HG02610 (cell line): ENCODE data around the gene SPECC1L.

Experiments
- ATAC-seq: cut with Tn5 transposase; IDR thresholded peaks from one replicate; pipeline ENCODE4 v1.9.1; 2021; ENCODE audit warnings: mild to moderate bottlenecking, moderate library complexity; ENCODE audit not compliant: unreplicated experiment

SPECC1L gene

DNA sequence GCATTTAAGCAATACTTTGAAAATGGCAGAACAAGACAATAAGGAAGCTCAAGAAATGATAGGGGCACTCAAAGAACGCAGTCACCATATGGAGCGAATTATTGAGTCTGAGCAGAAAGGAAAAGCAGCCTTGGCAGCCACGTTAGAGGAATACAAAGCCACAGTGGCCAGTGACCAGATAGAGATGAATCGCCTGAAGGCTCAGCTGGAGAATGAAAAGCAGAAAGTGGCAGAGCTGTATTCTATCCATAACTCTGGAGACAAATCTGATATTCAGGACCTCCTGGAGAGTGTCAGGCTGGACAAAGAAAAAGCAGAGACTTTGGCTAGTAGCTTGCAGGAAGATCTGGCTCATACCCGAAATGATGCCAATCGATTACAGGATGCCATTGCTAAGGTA lies 51.9 kb downstream of the SPECC1L start:
- no peak for ATAC-seq

DNA sequence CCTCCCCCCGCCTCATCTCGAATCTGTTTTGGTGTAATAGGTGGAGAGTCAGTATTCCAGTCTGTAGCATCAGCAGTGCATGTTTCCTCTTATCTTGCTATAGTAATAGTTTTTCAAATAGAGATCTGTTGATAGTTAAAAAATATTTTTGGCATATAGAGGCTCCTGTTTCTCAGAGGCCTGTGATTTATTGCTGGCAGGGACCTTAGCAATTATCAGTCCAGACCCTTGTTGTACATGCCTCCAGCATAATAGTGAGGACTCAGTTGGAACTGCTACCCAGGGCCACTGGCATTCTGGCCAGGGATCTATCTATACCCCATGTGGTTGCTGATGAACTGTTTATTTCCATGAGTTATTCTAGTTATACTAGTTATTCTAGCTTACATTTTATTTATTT lies 52.6 kb downstream of the SPECC1L start:
- ATAC-seq: no peak

DNA sequence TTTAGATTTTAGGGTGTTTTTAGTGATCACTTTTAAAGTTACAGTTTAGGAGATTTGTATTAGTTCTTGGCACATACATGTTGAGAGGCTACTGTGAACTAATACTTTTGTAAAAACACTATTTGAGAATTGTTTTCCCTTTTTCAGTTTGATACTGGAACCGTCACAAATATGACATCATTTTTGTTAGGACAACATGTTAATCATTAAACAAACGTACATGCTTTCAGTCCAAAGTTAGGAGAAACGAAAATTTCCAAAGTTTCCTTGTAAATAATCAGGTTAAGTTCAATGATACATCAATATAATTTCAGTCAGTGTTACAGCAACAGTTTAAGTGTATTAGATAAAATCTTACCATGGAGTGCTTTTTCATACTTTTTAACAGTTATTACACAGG lies 53.1 kb downstream of the SPECC1L start:
- ATAC-seq: no peak

DNA sequence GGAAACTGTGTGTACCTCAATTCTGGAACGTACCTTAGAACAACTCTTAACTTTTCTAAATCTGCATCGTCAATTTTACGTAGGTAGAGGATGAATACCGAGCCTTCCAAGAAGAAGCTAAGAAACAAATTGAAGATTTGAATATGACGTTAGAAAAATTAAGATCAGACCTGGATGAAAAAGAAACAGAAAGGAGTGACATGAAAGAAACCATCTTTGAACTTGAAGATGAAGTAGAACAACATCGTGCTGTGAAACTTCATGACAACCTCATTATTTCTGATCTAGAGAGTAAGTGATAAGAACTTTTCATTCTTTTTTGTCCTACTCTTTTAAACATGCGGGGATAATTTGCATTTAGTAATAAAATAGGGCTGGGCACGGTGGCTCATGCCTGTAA lies 53.5 kb downstream of the SPECC1L start:
- no peak for ATAC-seq

DNA sequence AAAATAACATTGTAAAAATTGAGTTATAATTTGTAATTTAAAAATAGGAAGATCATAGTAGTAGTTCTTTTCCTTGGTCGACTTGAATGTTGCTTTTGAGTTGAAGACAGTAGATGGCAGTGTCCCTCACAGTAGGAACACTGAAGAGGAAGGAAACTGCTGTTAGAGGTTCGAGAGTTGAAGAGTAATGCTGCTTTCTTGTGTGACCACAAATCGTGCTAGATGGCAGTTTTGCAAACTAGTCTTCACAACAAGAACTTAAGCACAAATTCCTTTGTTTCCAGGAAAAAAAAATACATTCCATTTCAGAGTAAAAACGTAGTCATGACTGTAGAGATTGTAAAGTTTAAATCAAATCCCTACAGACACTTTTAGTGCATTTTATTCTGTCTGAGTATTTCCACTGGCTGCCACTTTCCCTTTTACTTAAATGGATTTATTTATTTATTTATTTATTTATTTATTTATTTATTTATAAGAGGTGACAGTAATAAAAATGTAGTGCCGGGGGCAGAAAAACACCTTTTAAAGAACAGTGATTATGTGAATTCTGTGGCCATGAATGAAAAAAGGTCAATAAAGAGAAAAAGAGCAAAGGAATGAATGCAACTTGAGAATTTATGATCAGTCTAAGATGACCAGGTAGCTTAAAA lies 54.6 kb downstream of the SPECC1L start:
- ATAC-seq: no peak

DNA sequence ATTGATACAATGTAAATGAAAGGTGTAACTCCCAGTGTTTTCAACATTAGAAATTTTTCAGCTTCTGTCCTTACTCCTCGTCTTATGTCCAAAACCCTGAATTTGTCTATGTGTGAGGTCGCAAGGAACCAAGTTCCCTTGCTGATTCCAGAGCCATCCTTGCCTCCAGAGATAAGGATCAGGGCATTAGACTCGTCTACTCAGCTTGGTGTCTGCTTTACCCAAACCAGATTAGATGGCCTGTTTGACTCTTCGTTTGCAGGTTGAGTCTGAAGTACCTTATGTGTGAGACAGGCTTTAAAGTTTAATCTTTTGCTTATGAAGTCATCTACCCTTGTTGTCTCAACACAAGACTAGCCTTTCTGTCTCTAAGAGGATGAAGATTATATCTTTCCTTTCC lies 55.6 kb downstream of the SPECC1L start:
- ATAC-seq: no peak

DNA sequence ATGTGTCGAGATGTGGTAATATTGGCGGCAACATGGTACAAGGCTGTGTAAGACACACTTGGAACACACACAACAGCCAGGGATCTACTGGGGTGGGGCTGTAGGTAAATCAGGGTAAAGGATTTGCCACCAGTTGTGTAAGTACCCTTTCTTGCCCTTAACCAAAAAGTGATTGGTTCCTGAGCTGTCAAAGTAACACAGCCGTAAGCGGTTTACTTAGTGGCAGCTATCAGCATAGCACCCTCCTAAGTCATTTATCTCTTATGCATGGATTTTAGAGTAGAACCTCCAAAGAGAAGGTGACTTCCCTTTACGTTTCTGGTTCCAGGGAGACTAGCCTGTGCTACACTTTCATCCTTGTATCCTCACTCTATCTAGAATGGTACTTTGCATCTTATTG lies 57.2 kb downstream of the SPECC1L start:
- ATAC-seq: no peak

DNA sequence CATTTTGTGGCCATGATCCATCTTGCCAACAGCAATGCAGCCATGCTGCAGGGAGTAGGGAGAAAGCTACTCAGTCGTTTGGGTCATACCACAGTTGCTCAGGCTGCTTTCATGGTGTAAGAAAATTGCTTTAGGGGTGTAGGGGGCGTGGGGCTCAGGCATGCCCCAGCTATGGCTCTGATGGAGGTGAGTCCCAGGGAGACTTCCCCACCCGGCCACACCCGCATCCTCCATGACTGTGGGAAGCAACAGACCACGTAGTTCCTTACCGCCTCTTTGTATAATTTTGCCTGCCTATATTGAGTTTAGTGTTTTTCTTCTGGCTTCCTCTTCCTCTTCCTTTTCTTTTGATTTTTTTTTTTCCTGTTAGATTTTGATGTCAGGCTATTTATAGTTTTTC lies 58.8 kb downstream of the SPECC1L start:
- no peak for ATAC-seq

DNA sequence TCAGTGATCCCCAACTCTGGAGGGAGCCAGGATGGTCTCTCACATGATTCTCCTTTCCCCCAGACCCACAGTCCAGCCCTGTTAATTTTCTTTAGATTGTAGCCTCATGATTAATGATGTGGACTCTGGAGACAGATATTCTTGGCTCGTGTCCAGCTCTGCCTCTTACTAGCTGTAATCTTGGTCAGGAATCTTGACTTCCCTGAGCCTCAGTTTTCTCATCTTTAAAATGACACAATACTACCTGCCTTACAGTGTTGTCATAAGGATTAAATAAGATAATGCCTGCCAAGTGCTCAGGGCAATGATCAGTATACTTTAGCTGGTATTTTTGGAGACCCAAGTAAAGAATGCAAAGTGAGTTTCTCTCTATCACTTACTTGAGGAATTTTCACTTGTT lies 60.0 kb downstream of the SPECC1L start:
- no peak for ATAC-seq

DNA sequence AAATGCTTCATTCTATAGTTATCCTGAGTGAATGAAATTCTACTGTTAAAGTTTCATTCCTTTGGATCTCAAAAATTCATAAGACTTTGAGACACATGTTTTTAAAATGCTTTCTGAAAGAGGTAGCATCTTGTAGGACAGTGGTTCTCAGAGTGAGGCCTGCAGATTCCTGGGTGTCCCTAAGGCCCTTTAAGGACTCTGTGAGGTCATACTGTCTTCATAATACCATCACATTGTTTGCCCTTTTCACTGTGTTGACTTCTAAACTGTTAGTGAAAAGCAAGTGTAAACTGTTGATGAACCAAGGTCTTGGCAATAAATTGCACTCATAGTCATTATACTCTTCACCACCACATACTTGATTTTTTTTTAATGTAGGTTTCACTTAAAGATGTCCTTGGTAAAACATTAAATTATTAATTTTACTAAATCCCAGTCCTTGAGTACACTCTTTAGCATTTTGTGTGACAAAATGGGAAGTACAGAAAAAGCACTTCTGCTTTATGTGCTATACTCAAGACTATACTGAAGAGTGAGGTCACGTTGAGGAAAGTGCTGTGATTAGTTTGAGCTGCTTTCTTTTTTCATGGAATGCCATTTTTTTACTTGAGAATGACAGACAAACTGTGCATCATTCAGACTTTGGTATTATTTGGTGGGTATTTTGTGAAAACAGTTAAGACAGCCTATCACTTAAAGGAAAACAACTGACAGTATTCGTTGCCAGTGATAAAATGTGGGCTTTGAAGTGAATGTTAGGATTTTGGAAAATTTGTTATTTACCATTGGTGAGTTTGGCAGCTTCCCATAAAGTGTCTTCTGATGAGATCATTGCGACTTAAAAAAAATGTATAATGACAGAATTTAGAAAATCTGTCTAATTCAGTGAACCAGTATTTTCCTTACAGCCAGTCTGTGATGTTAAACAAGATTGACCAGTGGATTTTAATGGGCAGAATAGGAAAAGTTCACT lies 61.1 kb downstream of the SPECC1L start:
- ATAC-seq: no peak

DNA sequence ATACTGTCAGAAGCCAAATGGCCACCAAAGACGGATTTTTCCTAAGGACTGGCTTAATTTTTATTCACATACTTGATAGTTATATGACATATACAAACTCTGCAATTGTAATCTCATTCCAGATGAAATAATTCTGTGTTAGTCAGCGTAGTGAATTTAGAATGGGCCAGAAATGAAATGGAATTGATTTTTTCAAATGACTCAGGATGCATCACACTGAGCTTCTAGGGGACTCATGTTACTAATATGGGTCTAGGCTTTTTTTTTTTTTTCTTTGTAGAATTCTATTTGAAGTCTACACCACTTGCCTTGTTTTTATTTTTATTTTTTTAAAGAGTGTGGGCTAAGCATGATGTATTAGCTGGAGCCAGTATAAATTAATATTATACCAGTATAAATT lies 62.7 kb downstream of the SPECC1L start:
- no peak for ATAC-seq

DNA sequence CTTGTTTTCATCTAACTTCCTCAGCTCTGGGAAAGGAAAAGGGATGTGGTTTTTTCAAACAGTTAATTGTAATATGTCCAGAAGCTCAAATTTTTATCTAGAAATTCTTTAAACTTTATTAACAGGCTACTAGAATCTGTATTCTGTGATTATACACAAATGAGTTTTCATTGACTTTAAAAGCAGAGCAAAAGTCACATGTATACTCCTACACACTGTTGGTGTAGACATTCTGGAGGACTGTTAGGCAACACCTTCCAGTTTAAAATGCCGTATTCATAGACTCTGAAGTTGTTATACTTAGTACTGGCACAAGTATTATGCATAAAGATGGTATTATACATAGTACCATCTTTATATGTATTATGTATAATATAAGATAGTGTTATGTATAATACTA lies 64.9 kb downstream of the SPECC1L start:
- ATAC-seq: no peak

DNA sequence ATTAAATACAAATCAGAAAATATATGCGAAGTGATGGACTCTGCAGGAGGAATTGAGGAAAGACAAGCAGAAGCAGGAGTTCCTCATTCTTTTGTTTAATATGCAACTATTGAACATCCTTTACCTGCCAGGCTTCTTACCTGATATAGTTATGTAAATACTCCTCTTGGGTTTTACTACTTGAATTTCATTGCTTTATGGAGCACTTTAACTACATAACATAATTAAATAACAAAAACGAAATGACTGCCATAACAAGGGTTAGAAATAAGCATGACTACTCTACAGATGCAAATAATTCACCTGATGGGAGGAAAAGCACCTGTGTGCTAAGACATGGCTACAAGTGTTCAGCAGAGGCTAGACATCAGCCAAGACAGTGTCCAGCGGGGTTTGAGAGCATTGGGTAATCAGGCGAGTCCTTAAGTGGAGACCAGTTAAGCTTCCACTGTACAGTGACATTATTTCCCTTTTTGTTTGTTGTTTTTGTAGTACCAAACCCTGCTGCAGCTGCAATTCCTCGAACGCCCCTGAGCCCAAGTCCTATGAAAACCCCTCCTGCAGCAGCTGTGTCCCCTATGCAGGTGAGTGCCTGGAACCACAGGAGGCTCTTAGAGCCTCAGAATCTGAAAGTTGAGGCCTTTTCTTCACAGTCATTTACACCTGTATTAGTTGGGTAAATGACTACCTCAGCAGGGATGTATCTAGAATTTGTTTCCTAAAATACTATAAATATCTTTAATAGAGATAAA lies 67.4 kb downstream of the SPECC1L start:
- ATAC-seq: no peak

DNA sequence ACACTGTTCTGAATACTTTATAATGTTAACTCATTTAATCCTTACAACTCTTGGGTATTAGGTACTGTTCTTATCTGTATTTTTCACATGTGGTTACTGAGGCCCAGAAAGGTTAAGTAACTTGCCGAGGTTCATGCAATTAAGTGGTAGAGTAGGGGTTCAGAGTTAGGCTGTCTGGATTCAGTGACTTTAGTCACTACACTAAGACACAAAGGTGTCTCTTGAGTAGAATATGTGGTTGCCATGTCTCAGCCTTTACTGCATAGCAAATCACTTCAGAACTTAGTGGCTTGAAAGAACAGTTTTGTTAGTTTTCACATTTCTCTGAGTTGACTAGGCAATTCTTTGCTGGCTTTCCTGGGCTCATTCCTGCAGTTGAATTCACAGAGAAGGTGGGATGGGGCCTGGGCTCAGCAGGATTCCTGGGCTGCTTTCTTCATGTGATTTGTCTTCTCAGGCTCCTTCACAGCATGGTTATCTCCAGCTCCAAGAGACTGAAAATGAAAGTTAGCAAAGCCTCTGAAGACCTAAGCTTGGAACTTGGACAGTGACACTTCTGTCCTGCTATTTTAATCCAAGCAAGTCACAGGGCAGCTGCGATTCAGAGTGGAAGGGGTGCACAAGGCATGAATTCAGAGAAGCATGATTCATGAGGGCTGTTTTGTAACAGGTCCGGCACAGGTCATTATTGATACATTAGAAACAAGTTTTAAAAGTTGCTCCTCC lies 68.3 kb downstream of the SPECC1L start:
- ATAC-seq: no peak

DNA sequence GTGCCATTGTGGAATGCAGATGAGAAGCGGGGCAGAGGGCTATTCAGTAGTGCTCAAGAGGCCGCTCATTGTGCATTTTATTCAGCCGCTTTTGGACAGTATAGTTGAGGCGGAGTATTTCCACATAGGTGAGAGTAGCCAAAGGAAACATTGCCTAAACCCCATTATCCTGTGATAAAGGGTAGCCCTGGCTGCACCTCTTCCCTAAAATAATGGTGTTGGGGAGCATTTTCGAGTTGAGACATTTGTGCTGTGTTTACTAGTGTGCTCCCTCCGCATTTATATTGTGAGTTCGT lies 68.8 kb downstream of the SPECC1L start:
- no peak for ATAC-seq

DNA sequence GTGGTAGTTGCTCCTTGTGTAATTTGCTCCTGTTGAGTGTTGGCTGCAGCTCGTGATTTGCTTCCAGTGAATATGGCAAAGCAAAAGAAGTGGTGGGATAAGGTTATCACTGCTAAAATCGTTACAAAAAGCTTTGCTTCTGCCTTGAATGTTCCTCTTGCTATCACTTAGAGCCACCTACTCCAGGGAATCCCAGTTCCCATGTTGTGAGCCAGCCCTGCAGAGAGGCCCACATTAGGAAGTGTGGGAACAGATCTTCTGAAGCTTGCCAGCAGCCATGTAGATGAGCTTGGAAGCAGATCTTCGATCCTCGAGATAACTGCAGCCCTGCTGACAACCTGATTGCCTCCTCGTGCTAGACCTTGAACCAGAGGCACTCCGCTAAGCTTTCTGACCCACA lies 71.0 kb downstream of the SPECC1L start:
- ATAC-seq: no peak

DNA sequence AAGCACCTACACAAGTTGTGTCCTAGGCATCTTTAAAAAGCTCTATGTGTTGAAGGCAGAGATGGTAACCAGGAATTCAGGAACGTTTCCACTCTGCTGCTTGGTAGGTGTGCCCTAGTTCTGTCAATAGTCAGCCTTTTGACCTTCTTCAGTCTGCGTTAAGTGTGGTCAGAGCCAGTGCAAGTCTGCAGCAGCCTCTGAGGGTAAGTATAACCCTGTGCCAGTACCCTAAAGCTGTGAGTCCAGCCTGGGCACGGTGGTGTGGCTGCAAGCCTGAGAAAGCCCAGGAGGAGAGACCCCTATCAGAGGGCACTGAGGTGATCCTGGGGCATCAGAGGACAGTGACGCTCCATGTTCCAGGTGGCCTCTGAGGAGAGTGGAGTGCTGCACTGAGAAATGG lies 80.0 kb downstream of the SPECC1L start:
- ATAC-seq: no peak

DNA sequence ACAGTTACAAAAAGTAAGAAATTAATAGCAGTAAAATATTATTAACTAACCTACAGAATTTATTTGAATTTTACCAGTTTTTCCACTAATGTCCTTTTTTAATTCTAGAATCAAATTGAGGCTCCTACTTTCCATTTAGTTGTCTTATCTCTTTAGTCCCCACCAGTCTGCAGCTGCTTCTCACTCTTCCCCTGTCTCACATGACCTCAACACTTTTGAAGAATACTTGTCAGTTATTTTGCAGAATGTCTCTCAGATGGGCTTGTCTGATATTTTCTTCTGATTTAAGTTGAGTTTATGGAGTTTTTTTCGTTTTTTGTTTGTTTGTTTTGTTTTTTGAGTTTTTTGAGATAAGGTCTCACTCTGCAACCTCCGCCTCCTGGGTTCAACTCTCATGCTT lies 82.5 kb downstream of the SPECC1L start:
- no peak for ATAC-seq

DNA sequence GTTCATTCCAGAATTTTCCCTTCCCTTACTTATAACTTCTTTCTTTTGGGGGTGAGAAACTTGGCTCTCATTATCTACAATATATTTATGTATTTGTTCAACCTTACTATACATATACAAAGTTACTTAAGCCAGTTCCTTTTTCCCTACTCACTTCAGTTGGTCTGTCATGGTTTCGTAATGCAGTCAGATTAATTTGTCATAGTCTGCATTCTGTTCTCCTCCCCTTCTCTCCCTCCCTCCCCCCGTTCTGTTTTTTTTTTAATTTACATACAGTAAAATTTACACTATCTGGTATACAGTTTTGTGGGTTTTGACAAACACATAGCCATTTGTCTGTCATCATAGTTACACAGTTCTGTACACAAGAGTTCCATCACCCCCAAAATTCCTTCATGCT lies 84.9 kb downstream of the SPECC1L start:
- ATAC-seq: no peak

DNA sequence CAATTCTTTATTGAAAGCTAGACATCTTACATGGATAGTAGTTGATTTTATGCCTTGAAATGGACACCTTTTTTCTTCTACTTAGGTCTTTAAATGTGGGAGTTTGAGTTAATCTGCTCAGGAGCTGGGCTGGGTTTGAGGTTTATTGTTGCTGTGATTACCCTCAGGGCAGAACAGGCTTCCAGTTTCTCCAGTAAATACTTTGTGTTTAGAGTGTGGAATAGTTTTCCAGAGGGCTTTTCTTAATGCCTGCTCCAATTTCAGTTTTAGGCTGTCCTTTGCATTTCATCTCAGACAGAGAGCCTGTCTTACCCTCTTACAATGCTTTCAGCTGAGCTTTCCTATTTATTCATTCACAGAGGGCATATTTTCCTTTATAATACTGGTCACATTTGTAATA lies 86.9 kb downstream of the SPECC1L start:
- ATAC-seq: no peak

DNA sequence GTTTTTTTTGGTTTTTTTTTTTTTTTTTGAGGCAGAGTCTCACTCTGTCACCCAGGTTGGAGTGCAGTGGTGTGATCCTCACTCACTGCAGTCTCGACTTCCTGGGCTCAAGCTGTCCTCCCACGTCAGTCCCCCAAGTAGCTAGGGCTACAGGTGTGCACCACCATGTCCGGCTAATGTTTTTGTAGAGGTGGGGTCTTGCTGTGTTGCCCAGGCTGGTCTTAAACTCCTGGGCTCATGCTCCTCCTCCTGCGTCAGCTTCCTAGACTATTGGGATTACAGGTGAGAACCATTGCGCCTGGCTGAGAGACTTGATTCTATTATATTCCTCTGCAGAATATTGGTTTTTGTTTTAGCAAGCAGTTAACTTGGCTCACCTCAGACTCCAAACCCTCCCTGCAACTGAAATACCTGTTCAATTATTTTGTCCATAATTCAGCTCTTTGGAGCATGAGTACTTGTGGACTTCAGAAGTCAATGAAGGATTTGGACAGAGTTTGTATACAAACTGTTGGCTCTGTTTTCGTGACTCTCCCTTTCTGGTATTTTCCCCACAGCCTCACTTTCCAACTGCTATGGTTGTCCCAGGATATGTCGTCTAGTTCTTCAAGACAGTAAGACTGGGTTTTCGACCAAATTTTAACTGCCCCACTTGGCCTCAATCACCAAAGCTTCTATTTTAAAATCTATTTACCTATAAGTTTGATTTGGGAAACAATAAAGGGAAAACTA lies 87.6 kb downstream of the SPECC1L start:
- no peak for ATAC-seq
